ENCODE measurements around the gene DHX8. TPM values are rescaled to one million over a fixed set of nuclear protein-coding genes. Genes with fewer than 3 reads are reported as not detected.
A peak's percentile ranks its signal among the peaks of the same experiment; 100 is the strongest.

DHX8 gene
- polyA plus RNA-seq (2011; rRNA removed): 46.0 and 47.3 TPM in 2 replicates
- 67.3 and 71.7 TPM in 2 replicates for polyA minus RNA-seq (2011; rRNA and poly(A)+ RNA removed)

DNA sequence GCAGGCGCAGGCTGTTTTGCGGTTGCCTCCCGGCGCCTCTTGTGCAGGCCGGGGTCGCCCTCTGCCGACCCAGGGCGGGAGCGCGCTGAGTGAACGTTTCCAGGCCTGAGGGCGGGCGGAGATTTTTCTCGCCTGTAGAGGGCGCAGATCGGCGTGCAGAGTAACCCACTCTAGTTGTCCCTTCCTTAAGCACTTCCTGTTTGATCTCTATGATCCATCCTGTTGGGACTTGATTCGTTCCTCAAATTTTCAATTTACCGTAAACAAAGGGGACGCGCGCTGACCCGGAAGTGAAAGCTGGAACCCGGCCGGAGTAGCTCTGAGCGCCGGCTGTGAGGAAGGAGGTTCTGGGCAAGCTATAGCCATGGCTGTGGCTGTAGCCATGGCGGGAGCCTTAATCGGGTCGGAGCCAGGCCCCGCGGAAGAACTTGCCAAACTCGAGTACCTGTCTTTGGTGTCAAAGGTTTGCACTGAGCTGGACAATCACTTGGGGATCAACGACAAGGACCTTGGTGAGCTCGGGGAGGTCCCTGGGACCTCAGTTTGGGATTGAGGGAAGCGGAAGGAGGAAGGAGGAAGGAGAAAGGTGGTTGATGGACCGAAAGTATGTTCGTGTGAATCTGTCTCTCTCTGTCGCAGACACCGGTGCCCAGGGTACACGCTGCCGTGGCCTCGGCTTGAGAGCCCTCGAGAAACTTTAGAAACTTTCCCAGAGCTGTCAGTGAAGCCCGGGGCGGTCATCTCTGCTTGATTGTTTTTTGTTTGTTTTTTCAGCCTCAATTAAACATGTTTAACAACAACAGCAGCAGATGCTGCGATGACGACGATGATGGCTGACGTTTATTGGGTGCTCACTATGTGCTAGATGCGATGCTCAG lies at the start of gene DHX8:
Gene DHX8 (plus strand): TSS at position 302 of the 878 bp plus-strand sequence. CDS start 63 bp downstream, at position 365.
- TF ChIP-seq, protein P1, sequence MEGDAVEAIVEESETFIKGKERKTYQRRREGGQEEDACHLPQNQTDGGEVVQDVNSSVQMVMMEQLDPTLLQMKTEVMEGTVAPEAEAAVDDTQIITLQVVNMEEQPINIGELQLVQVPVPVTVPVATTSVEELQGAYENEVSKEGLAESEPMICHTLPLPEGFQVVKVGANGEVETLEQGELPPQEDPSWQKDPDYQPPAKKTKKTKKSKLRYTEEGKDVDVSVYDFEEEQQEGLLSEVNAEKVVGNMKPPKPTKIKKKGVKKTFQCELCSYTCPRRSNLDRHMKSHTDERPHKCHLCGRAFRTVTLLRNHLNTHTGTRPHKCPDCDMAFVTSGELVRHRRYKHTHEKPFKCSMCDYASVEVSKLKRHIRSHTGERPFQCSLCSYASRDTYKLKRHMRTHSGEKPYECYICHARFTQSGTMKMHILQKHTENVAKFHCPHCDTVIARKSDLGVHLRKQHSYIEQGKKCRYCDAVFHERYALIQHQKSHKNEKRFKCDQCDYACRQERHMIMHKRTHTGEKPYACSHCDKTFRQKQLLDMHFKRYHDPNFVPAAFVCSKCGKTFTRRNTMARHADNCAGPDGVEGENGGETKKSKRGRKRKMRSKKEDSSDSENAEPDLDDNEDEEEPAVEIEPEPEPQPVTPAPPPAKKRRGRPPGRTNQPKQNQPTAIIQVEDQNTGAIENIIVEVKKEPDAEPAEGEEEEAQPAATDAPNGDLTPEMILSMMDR (IDR thresholded peaks at IDR 0.05; ENCODE audit: low read depth, low read length): peak; percentile 100
- CTCF ChIA-PET: interaction anchor here (0.5 to 6.7 kb wide), 63 partner anchors 9 to 473 kb away, joined by 3 to 395 read pairs (median 5); partner anchors contain the start of genes ARL4D and TMEM106A
- Histone ChIP-seq H3K9me3 (ENCODE audit: control insufficient read depth, insufficient read depth, low read length) (no peaks in the 10 kb centered on the region), H3K27ac (ENCODE audit: low read depth, low read length) (peak within 1 kb of the TSS; percentile 87), H3K4me3 (ENCODE audit: low read depth, low read length) (peak within 1 kb of the TSS; percentile 99), H3K27me3 (ENCODE audit: control insufficient read depth, insufficient read depth, low read length) (no peaks in the 10 kb centered on the region)
- POLR2A ChIA-PET: interaction anchor here (0.8 to 3.9 kb wide), 13 partner anchors 15 to 169 kb away, joined by 3 to 44 read pairs (median 6); partner anchors contain the start of genes ARL4D and ETV4
- peak; percentile 97 for DNase-seq (ENCODE audit: low read depth, low spot score)

DNA sequence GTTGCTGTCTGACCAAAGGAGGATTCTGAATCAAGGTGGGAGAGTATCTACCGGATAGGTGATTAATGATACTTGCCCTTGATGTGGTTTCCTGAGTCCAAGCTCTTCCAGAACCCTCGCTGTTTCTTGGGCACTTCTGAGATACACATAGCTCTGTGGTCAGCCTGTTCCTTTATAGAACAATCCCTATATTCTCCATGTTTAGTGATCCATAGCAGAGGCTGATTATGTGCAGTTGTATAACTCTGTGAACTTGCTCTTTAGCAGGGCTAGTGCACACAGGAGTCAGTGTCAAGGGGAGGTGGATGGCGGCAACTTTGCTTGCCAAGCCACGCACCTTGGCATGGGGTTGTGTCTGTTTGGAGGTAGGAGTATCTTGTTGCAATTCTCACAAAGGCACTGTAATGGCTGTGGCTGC lies 48.9 kb upstream of the DHX8 start:
- TF ChIP-seq, protein P1 (IDR thresholded peaks at IDR 0.05; ENCODE audit: low read depth, low read length): no peak
- POLR2A ChIA-PET: no interaction called here
- CTCF ChIA-PET: no interaction called here

DNA sequence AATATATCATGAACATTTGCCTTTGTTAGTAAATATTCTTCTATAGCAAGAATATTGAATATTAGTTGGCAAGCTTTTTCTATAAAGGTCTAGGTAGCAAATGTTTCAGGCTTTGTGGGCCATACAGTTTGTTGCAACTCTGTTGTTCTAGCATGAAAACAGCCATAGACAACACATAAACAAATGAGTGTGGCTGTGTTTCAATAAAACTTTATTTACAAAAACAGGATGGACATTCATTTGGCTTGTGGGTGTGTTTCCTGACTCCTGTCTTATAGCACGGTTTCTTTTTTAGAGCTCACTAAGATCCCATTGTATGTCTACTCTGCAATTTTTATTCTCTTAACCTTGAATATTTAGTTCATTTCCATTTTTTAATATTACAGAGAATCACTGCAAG lies 46.0 kb upstream of the DHX8 start:
- no peak overlapping the region for H3K27ac ChIP-seq (ENCODE audit: low read depth, low read length)
- no peak for DNase-seq (ENCODE audit: low read depth, low spot score)
- TF ChIP-seq, protein P1 (IDR thresholded peaks at IDR 0.05; ENCODE audit: low read depth, low read length): no peak
- H3K27me3 ChIP-seq (ENCODE audit: control insufficient read depth, insufficient read depth, low read length): no peaks in the 10 kb centered on the region
- ChIA-PET CTCF (interaction anchor here (1.0 kb wide), 1 partner anchor 46 kb away, joined by 3 read pairs; the partner anchor contains the start of gene DHX8), POLR2A (no interaction called here)
- H3K4me3 ChIP-seq (ENCODE audit: low read depth, low read length): no peak overlapping the region
- no peaks in the 10 kb centered on the region for H3K9me3 ChIP-seq (ENCODE audit: control insufficient read depth, insufficient read depth, low read length)

More for the DNA sequence above, 48.9 kb upstream of the DHX8 start:
- no peak for DNase-seq (ENCODE audit: low read depth, low spot score)
- Histone ChIP-seq H3K27me3 (ENCODE audit: control insufficient read depth, insufficient read depth, low read length) (no peaks in the 10 kb centered on the region), H3K9me3 (ENCODE audit: control insufficient read depth, insufficient read depth, low read length) (no peaks in the 10 kb centered on the region), H3K4me3 (ENCODE audit: low read depth, low read length) (no peak overlapping the region), H3K27ac (ENCODE audit: low read depth, low read length) (no peak overlapping the region)

DNA sequence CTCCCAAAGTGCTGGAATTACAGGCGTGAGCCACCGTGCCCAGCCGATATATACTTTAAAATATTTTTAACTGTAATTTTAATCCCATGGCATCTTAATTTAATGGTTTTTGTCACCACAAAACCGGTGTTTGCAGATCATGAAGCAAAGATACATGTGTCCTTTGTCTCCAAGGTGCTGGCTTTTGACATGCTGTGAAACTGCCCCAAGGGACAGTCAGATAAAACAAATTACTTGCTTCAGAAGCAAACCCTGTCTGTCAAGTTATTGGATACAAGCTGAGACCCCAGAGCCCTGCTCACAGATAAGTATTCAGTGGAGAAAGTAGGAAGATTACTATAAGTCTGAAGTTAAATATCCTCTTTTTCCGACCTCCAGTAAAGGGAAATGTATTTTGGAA lies 45.1 kb upstream of the DHX8 start:
- Histone ChIP-seq H3K27me3 (ENCODE audit: control insufficient read depth, insufficient read depth, low read length) (no peaks in the 10 kb centered on the region), H3K4me3 (ENCODE audit: low read depth, low read length) (no peak overlapping the region), H3K9me3 (ENCODE audit: control insufficient read depth, insufficient read depth, low read length) (no peaks in the 10 kb centered on the region), H3K27ac (ENCODE audit: low read depth, low read length) (no peak overlapping the region)
- POLR2A ChIA-PET: interaction anchor here (0.9 kb wide), 1 partner anchor 40 kb away, joined by 4 read pairs; the partner anchor contains the start of gene ARL4D
- no peak for DNase-seq (ENCODE audit: low read depth, low spot score)
- CTCF ChIA-PET: interaction anchor here (0.6 kb wide), 1 partner anchor 45 kb away, joined by 3 read pairs; the partner anchor contains the start of gene DHX8
- TF ChIP-seq, protein P1 (IDR thresholded peaks at IDR 0.05; ENCODE audit: low read depth, low read length): no peak

Data from AG04450 (cell line).